Measurements from ENCODE around the gene BRPF1. TPM values are rescaled to one million over a fixed set of nuclear protein-coding genes. Genes with fewer than 3 reads are reported as not detected.

The BRPF1 gene
- total RNA-seq, 4 donors from 2014 or later: 18.0 to 25.4 (median 21.6) TPM

DNA sequence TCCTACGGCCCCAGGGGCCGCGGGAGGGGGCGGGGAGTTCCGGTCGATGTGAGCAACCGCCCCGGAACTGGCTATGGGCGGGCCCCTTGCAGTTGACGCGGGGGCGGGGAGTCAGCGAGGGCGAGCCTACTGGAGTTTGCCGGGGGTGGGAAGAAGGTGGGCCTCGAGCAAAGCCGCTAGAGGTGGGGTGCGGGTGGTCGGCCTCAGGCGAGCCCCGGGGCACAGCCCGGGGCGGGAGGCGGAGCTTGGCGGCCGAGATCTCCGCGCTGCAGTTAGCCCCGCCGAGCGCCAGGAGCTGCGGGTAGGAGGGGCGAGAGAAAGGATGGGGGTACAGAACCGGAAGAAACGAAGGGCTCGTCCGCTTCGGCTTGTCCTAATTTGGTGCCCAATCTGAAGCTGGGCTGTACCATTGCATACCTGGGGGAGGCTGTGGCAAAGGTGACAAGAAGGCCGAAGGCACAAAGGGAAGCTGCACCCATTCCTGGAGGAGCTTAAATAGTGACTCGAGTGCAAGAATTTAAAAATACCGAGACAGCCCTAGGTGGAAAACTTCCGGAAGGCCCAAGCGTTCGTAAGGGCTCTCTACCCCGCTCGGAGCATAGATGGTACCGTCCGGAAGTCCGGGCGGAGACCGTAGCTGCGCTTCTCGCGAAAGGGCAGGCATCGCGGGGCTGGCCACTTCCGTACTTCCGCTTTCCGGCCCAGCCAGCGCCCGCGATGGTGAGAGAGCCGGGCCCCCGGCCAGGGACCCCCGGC lies 61.0 kb downstream of the BRPF1 start, which contains the start of the genes ARPC4 and TADA3:
Gene ARPC4 (plus strand): TSS at position 678 of the 756 bp plus-strand sequence. CDS start 40 bp downstream, at position 718.
Gene TADA3 (minus strand): TSS at position 69 of the 756 bp plus-strand sequence. CDS start 1,007 bp downstream, outside the sequence.
- peak within 1 kb of the TSS; percentile 93 to 98 (median 96) for H3K27ac ChIP-seq
- H3K36me3 ChIP-seq: peaks cover 0 to 59% of the 10 kb centered on the region in 2 donors
- ATAC-seq: peak; percentile 96
- H3K27me3 ChIP-seq: no peaks in the 10 kb centered on the region
- H3K4me1 ChIP-seq: peaks cover 0 to 64% (median 18%) of the 10 kb centered on the region in 3 donors
- H3K9me3 ChIP-seq: no peaks in the 10 kb centered on the region
- 0% methylated on average over 20 of the region's 65 CpGs; no CpG with 5 or more reads in 1 of the 2 donors for WGBS, 2 donors (ENCODE audit: low coverage in 1 of 2)
- peak within 1 kb of the TSS; percentile 90 to 93 for H3K4me3 ChIP-seq
- peak; percentile 77 for TF ChIP-seq POLR2AphosphoS5 (IDR thresholded peaks at IDR 0.05)
- no peak for TF ChIP-seq EP300 (IDR thresholded peaks at IDR 0.05)
- TF ChIP-seq POLR2A (IDR thresholded peaks at IDR 0.05): peak; percentile 32 to 57
- TF ChIP-seq, protein P1, sequence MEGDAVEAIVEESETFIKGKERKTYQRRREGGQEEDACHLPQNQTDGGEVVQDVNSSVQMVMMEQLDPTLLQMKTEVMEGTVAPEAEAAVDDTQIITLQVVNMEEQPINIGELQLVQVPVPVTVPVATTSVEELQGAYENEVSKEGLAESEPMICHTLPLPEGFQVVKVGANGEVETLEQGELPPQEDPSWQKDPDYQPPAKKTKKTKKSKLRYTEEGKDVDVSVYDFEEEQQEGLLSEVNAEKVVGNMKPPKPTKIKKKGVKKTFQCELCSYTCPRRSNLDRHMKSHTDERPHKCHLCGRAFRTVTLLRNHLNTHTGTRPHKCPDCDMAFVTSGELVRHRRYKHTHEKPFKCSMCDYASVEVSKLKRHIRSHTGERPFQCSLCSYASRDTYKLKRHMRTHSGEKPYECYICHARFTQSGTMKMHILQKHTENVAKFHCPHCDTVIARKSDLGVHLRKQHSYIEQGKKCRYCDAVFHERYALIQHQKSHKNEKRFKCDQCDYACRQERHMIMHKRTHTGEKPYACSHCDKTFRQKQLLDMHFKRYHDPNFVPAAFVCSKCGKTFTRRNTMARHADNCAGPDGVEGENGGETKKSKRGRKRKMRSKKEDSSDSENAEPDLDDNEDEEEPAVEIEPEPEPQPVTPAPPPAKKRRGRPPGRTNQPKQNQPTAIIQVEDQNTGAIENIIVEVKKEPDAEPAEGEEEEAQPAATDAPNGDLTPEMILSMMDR (IDR thresholded peaks at IDR 0.05): peak in 3 of 4 experiments; percentile 24 to 45 (median 40)

- ATAC-seq: peak; percentile 11
- 0% methylated on average over 11 to 15 of the region's 23 CpGs for WGBS, 2 donors (ENCODE audit: low coverage in 1 of 2)
- Histone ChIP-seq H3K4me3 (peak overlapping the region; percentile 90 to 93), H3K27ac (peak overlapping the region; percentile 93 to 98 (median 96)), H3K27me3 (no peaks in the 10 kb centered on the region), H3K4me1 (peaks cover 0 to 64% (median 18%) of the 10 kb centered on the region in 3 donors), H3K9me3 (no peaks in the 10 kb centered on the region), H3K36me3 (peaks cover 0 to 59% of the 10 kb centered on the region in 2 donors)
- TF ChIP-seq EP300 (IDR thresholded peaks at IDR 0.05) (no peak), POLR2A (IDR thresholded peaks at IDR 0.05) (no peak), POLR2AphosphoS5 (IDR thresholded peaks at IDR 0.05) (no peak)
- TF ChIP-seq, protein P1 (IDR thresholded peaks at IDR 0.05): peak in 2 of 4 experiments; percentile 3 to 22
Measured at GRCh38 chr3:9793161-9793781, 61.7 kb downstream of the BRPF1 start.

- H3K4me3 ChIP-seq: peak overlapping the region in 1 of 2 donors; percentile 93
- H3K36me3 ChIP-seq: peaks cover 0 to 59% of the 10 kb centered on the region in 2 donors
- H3K4me1 ChIP-seq: peaks cover 0 to 64% (median 18%) of the 10 kb centered on the region in 3 donors
- TF ChIP-seq EP300 (IDR thresholded peaks at IDR 0.05) (no peak), POLR2A (IDR thresholded peaks at IDR 0.05) (no peak), POLR2AphosphoS5 (IDR thresholded peaks at IDR 0.05) (no peak)
- TF ChIP-seq, protein P1 (IDR thresholded peaks at IDR 0.05): no peak
- H3K27ac ChIP-seq: no peak overlapping the region
- ATAC-seq: no peak
- H3K27me3 ChIP-seq: no peaks in the 10 kb centered on the region
- no peaks in the 10 kb centered on the region for H3K9me3 ChIP-seq
- WGBS, 2 donors (ENCODE audit: low coverage in 1 of 2): 90 to 98% methylated on average over 6 to 10 of the region's 11 CpGs
Measured at GRCh38 chr3:9794400-9794799, 62.9 kb downstream of the BRPF1 start.

GRCh38 chr3:9795207-9795606 lies 63.7 kb downstream of the BRPF1 start:
- Histone ChIP-seq H3K36me3 (peaks cover 0 to 59% of the 10 kb centered on the region in 2 donors), H3K4me3 (no peak overlapping the region), H3K9me3 (no peaks in the 10 kb centered on the region), H3K27ac (no peak overlapping the region), H3K4me1 (peaks cover 0 to 60% (median 18%) of the 10 kb centered on the region in 3 donors), H3K27me3 (no peaks in the 10 kb centered on the region)
- ATAC-seq: no peak
- WGBS, 2 donors (ENCODE audit: low coverage in 1 of 2): 70 to 83% methylated on average over 1 to 2 of the region's 5 CpGs
- TF ChIP-seq EP300 (IDR thresholded peaks at IDR 0.05) (no peak), POLR2AphosphoS5 (IDR thresholded peaks at IDR 0.05) (no peak), POLR2A (IDR thresholded peaks at IDR 0.05) (no peak)
- TF ChIP-seq, protein P1 (IDR thresholded peaks at IDR 0.05): no peak
